H1 (cell line): ENCODE results near the gene SYNCRIP.

Experiments used
- CTCF ChIP-seq, 3 experiments: IDR thresholded peaks; 1 replicate in 2 of 3; 2 replicates in 1 of 3; pipeline versions ENCODE4 v1.5.1 to v1.6.1; 2011; ENCODE audit warnings: low read length in 3 of 3, mild to moderate bottlenecking in 3 of 3, inconsistent platforms in 2 of 3, low read depth in 1 of 3, moderate library complexity in 1 of 3; ENCODE audit not compliant: insufficient read depth in 1 of 3; ENCODE audit errors: control extremely low read depth in 1 of 3
- EGR1 ChIP-seq: IDR thresholded peaks from 2 replicates; pipeline ENCODE4 v1.6.1; 2011; ENCODE audit warnings: low read depth, low read length, borderline replicate concordance
- EP300 ChIP-seq, 2 experiments: IDR thresholded peaks; 1 replicate in 1 of 2; 2 replicates in 1 of 2; pipeline ENCODE4 v1.6.1; 2011 to 2012; ENCODE audit warnings: low read depth in 2 of 2, low read length in 2 of 2, mild to moderate bottlenecking in 2 of 2, borderline replicate concordance in 1 of 2, inconsistent platforms in 1 of 2, moderate library complexity in 1 of 2
- EZH2 ChIP-seq: fragments of 200-600 bp; sonication (generic); IDR thresholded peaks from 2 replicates; pipeline ENCODE4 v1.7.1; 2012; ENCODE audit warnings: low read depth, mild to moderate bottlenecking, moderate library complexity, low read length, inconsistent platforms; ENCODE audit not compliant: severe bottlenecking
- JUN ChIP-seq: IDR thresholded peaks from 2 replicates; pipeline ENCODE4 v1.6.1; 2011; ENCODE audit warnings: low read depth, mild to moderate bottlenecking, improper control_type of control experiment, low read length
- JUND ChIP-seq: IDR thresholded peaks from 2 replicates; pipeline ENCODE4 v1.6.1; 2011; ENCODE audit warnings: mild to moderate bottlenecking, improper control_type of control experiment, low read length
- KDM4A ChIP-seq: IDR thresholded peaks from one replicate; pipeline ENCODE4 v1.7.1; 2012; ENCODE audit warnings: low read depth, mild to moderate bottlenecking, moderate library complexity, low read length, inconsistent platforms; ENCODE audit not compliant: severe bottlenecking
- MAFK ChIP-seq: IDR thresholded peaks from 2 replicates; pipeline ENCODE4 v1.6.1; 2012; ENCODE audit warnings: low read depth, mild to moderate bottlenecking, improper control_type of control experiment, low read length
- POLR2AphosphoS5 ChIP-seq: IDR thresholded peaks from 2 replicates; pipeline ENCODE4 v1.6.1; 2011; ENCODE audit warnings: low read depth, low read length
- RNF2 ChIP-seq: fragments of 200-900, 300-1000 bp; sonication (generic); IDR thresholded peaks from 2 replicates; pipeline ENCODE4 v1.7.1; 2016; ENCODE audit warnings: borderline replicate concordance, low read depth, mild to moderate bottlenecking, antibody characterized with exemption, low read length; ENCODE audit not compliant: poor library complexity, severe bottlenecking; ENCODE audit errors: missing control alignments
- SIN3A ChIP-seq, 2 experiments: IDR thresholded peaks in 1 of 2; conservative IDR thresholded peaks in 1 of 2; 2 replicates each; pipeline ENCODE4 v1.6.1; 2011 to 2012; ENCODE audit warnings: low read length in 2 of 2, improper control_type of control experiment in 1 of 2, low read depth in 1 of 2, mild to moderate bottlenecking in 1 of 2

GRCh38 chr6:85565736-85566135 is 77.0 kb downstream of the SYNCRIP start:
- TF ChIP-seq RNF2 (no peak), EP300 (IDR thresholded peaks at IDR 0.05; ENCODE audit: borderline replicate concordance in 1 of 2, low read depth in 2 of 2, low read length in 2 of 2) (no peak), CTCF (IDR thresholded peaks at IDR 0.05; ENCODE audit: control extremely low read depth in 1 of 3, insufficient read depth in 1 of 3, low read depth in 1 of 3, low read length in 3 of 3) (no peak), SIN3A (conservative IDR thresholded peaks at IDR 0.05 in 1 of 2, IDR thresholded peaks at IDR 0.05 in 1 of 2; ENCODE audit: low read depth in 1 of 2, low read length in 2 of 2) (no peak), POLR2AphosphoS5 (no peak), EGR1 (no peak), KDM4A (no peak), JUND (no peak), MAFK (no peak), JUN (no peak), EZH2 (no peak)
